ENCODE data around the gene SLC1A5. TPM values are rescaled to one million over a fixed set of nuclear protein-coding genes. Genes with fewer than 3 reads are reported as not detected.

The SLC1A5 gene
- total RNA-seq: 10 to 100 TPM; 16.2 to 56.7 (median 38.8) TPM

GRCh38 chr19:46788262-46788967 is at the start of gene SLC1A5:
Gene SLC1A5, minus strand, starts transcription at chr19:46788594. Its CDS starts 629 bp downstream, at chr19:46787965.
- TF ChIP-seq POLR2AphosphoS5 (IDR thresholded peaks at IDR 0.05) (peak; percentile 97), POLR2A (IDR thresholded peaks at IDR 0.05) (peak; percentile 93 to 95), CTCF (IDR thresholded peaks at IDR 0.05) (peak in 1 of 4 experiments; percentile 9), EP300 (IDR thresholded peaks at IDR 0.05) (no peak)
- WGBS, 2 donors (ENCODE audit: low coverage in 1 of 2): 0% methylated on average over 1 to 9 of the region's 46 CpGs
- peak; percentile 90 for ATAC-seq
- Histone ChIP-seq H3K4me1 (peaks cover 0 to 58% (median 24%) of the 10 kb centered on the region in 3 donors), H3K27ac (peak within 1 kb of the TSS; percentile 58 to 88 (median 86)), H3K27me3 (no peaks in the 10 kb centered on the region), H3K9me3 (no peaks in the 10 kb centered on the region), H3K4me3 (peak within 1 kb of the TSS; percentile 75 to 90), H3K36me3 (peaks cover 0 to 7% of the 10 kb centered on the region in 2 donors)

DNA sequence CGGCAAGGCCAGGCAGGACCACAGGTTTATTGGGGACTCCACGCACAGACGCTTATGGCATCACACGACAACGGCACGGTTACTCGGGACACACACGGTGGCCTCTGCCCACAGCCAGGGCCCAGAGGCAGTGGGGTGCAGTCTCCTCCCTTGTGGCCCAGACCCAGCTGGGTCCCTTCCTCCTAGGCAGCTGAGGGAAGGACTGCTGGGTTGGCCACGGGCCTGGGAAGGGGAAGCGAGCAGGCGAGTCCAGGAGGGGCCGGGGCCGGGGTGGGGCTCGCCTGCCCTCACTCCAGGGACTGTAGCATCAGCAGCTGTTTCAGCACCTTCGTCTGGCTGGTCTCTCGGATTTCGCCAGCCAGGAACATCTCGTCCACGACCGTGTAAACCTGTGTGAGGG is 49.8 kb upstream of the SLC1A5 start:
- WGBS, 2 donors (ENCODE audit: low coverage in 1 of 2): 87% methylated on average over 3 of the region's 20 CpGs; no CpG with 5 or more reads in 1 of the 2 donors
- H3K27ac ChIP-seq: no peak overlapping the region

GRCh38 chr19:46834984-46835383 is 46.6 kb upstream of the SLC1A5 start:
- Histone ChIP-seq H3K36me3 (peaks cover 0 to 33% of the 10 kb centered on the region in 2 donors), H3K4me3 (no peak overlapping the region), H3K4me1 (peaks cover 0 to 38% (median 0%) of the 10 kb centered on the region in 3 donors), H3K27ac (no peak overlapping the region), H3K27me3 (no peaks in the 10 kb centered on the region), H3K9me3 (no peaks in the 10 kb centered on the region)
- ATAC-seq: no peak
- TF ChIP-seq CTCF (IDR thresholded peaks at IDR 0.05) (no peak), POLR2A (IDR thresholded peaks at IDR 0.05) (no peak), EP300 (IDR thresholded peaks at IDR 0.05) (no peak), POLR2AphosphoS5 (IDR thresholded peaks at IDR 0.05) (no peak)
- 95 to 96% methylated on average over 6 of the region's 6 CpGs for WGBS, 2 donors (ENCODE audit: low coverage in 1 of 2)

More for the DNA sequence above, 49.8 kb upstream of the SLC1A5 start:
- peaks cover 0 to 55% of the 10 kb centered on the region in 2 donors for H3K36me3 ChIP-seq
- H3K4me1 ChIP-seq: peaks cover 0 to 56% (median 0%) of the 10 kb centered on the region in 3 donors
- TF ChIP-seq POLR2AphosphoS5 (IDR thresholded peaks at IDR 0.05): no peak
- no peak for TF ChIP-seq EP300 (IDR thresholded peaks at IDR 0.05)
- no peak for TF ChIP-seq POLR2A (IDR thresholded peaks at IDR 0.05)
- no peak for TF ChIP-seq CTCF (IDR thresholded peaks at IDR 0.05)
- no peaks in the 10 kb centered on the region for H3K9me3 ChIP-seq
- ATAC-seq: no peak
- H3K4me3 ChIP-seq: no peak overlapping the region
- no peaks in the 10 kb centered on the region for H3K27me3 ChIP-seq

- peaks cover 0 to 25% of the 10 kb centered on the region in 2 donors for H3K36me3 ChIP-seq
- no peak overlapping the region for H3K27ac ChIP-seq
- H3K4me3 ChIP-seq: no peak overlapping the region
- peaks cover 0 to 38% (median 0%) of the 10 kb centered on the region in 3 donors for H3K4me1 ChIP-seq
- TF ChIP-seq POLR2A (IDR thresholded peaks at IDR 0.05): no peak
- no peak for TF ChIP-seq EP300 (IDR thresholded peaks at IDR 0.05)
- no peak for TF ChIP-seq CTCF (IDR thresholded peaks at IDR 0.05)
- TF ChIP-seq POLR2AphosphoS5 (IDR thresholded peaks at IDR 0.05): no peak
- WGBS, 2 donors (ENCODE audit: low coverage in 1 of 2): 65 to 73% methylated on average over 5 of the region's 5 CpGs
- ATAC-seq: no peak
- H3K27me3 ChIP-seq: no peaks in the 10 kb centered on the region
- no peaks in the 10 kb centered on the region for H3K9me3 ChIP-seq
Observed at GRCh38 chr19:46834121-46834520, 45.7 kb upstream of the SLC1A5 start.

DNA sequence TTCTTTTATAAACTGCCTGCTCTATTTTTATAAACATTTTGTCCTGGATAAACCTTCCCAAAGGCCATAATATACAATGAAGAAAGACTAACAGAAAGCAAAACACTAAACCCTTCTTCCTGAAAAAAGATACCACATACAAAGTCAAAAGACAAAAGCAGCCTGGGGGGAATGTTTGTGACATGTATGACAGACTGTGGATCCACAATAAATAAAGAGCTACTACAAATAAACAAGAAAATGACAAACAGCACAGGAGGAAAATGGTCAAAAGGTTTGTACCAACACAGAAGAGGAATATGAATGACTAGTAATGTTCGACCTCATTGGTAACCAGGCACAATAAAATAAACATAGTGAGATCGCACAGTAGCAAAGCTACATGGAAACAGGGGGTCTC is 42.5 kb upstream of the SLC1A5 start:
- Histone ChIP-seq H3K4me3 (no peak overlapping the region), H3K27ac (peak overlapping the region in 1 of 4 donors; percentile 51), H3K9me3 (no peaks in the 10 kb centered on the region), H3K4me1 (peaks cover 0 to 23% (median 0%) of the 10 kb centered on the region in 3 donors), H3K36me3 (no peaks in the 10 kb centered on the region), H3K27me3 (no peaks in the 10 kb centered on the region)
- no peak for ATAC-seq
- 85 to 100% methylated on average over 2 of the region's 2 CpGs for WGBS, 2 donors (ENCODE audit: low coverage in 1 of 2)
- TF ChIP-seq POLR2A (IDR thresholded peaks at IDR 0.05) (no peak), CTCF (IDR thresholded peaks at IDR 0.05) (no peak), POLR2AphosphoS5 (IDR thresholded peaks at IDR 0.05) (no peak), EP300 (IDR thresholded peaks at IDR 0.05) (no peak)
